Frontal cortex (tissue), 4 donors: ENCODE measurements around the gene BCCIP. TPM values are rescaled to one million over a fixed set of nuclear protein-coding genes. Genes with fewer than 3 reads are reported as not detected.

Source experiments
- DNase-seq, 2 donors: peaks; one replicate each; pipeline ENCODE4 v3.0.0; 2012; ENCODE audit warnings: low spot score in 2 of 2
- FAIRE-seq: peaks from 2 replicates; lab custom pipeline; 2012; peaks lifted over from hg19 to GRCh38; lab: Jason Lieb, UNC
- total RNA-seq: library from RNA; depleted of rRNA; stranded (reverse); fragments of >200 nt; gene quantifications from one replicate; pipeline ENCODE4 v1.2.3, GENCODE V29; 2014
- donor health status: control.
- donor health status: control.
- donor health status: control.

The BCCIP gene
- total RNA-seq, 1 donor from 2014 or later, result 35.9 TPM

GRCh38 chr10:125838802-125839575 lies 15.6 kb downstream of the BCCIP start:
- no peak for FAIRE-seq

GRCh38 chr10:125840406-125840805 lies 17.1 kb downstream of the BCCIP start:
- FAIRE-seq (no peak), DNase-seq (no peak)

More at GRCh38 chr10:125838802-125839575, 15.6 kb downstream of the BCCIP start:
- DNase-seq, result no peak

GRCh38 chr10:125840955-125841354 lies 17.6 kb downstream of the BCCIP start:
- FAIRE-seq, result no peak
- DNase-seq, result no peak

DNA sequence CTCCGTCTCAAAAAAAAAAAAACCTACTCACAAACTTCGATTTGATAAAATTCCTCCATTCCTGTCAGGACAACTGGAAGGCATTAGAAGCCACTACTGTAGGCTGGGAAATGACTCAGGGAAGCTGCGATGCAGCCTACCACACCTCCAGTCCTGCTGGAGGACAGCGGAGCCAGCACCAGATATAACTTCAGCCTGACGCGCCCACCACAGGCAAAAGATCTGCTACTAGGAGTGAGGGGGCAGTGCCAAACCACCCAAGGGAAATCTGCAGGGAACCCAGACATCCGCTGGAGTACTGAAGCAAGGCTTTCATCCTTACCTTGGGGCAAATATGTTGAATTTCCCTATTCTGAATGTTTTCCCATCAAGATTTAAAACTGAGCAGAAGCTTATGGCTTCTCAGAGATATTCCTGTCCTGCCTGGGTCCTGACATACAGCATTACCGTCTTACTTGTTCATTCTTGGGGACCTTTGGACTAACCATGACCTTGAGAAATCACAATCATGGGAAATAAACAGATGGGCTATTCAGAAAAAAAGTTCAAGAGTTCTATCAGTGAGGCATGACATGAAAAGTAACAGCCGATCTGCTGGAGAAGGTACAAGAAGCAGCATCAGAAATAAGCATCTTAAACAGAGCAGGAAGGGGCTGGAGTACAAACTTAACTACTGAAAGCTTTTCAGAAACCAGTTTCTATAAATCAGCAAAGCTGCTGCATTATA lies 20.4 kb downstream of the BCCIP start:
- DNase-seq (no peak), FAIRE-seq (no peak)

DNA sequence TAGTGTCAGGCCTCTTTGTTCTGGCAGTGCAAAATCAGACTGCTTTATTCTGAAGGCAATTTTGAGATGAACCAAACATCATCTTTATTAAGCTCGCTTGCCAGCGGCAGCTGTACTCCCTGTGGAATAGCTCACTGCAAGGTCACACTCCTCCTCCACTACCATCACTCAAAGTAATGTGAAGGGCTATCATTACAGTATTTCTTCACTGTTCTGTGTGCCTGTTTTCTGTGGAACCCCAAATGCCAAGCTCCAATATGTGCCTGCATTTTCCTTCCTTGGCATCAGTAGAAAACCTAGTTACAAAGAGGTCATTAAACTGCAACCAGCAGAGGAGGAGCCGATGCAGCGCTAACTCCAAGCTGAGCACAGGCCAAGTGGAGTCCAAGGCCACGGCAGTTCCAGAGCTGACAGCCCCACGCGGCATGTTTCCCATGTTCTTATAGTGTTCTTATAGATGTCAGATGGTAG lies 21.4 kb downstream of the BCCIP start:
- FAIRE-seq (no peak), DNase-seq (no peak)

GRCh38 chr10:125845617-125846016 lies 22.3 kb downstream of the BCCIP start:
- DNase-seq (no peak), FAIRE-seq (no peak)

DNA sequence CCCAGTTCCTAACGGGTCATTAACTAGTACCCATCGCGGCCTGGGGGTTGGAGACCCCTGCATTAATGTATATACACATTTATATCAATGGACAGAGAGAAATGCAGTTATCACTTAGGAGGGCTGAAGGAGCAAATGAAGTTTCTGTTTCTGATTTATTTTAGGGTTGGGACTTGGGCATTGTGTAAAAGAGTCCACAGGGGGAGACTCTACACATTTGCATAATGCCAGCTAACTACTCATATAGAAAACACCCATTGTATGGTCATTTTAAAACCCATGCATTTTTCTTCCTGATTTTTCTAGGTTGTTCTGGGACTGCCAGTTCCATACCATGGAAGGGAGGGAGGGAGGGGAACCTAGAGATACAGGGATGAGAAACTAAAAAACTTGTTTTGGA lies 23.5 kb downstream of the BCCIP start:
- FAIRE-seq, result no peak

GRCh38 chr10:125848371-125848770 lies 25.0 kb downstream of the BCCIP start:
- FAIRE-seq (no peak), DNase-seq (no peak)

More for the DNA sequence above, 23.5 kb downstream of the BCCIP start:
- no peak for DNase-seq

GRCh38 chr10:125848857-125849256 lies 25.5 kb downstream of the BCCIP start:
- FAIRE-seq (no peak), DNase-seq (no peak)

DNA sequence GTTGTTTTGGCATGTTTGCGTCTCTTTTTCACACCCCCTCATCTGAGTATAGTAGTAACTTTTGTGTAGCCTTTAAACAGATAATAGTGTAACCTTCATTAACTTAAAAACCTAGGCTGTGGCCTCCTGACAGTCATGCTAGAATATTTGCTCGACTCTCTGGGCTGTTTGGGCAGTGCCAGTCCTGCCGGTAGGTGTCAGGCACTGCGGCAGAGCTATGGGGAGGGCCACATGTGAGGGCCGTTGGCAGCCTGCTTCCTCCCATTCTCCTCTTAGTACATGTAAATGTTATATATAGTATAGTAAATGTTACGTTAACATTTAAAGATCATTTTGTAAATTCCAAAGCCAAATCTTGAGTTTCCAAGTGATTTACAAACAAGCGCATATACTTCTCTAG lies 26.1 kb downstream of the BCCIP start:
- FAIRE-seq, result no peak
- DNase-seq, result no peak

DNA sequence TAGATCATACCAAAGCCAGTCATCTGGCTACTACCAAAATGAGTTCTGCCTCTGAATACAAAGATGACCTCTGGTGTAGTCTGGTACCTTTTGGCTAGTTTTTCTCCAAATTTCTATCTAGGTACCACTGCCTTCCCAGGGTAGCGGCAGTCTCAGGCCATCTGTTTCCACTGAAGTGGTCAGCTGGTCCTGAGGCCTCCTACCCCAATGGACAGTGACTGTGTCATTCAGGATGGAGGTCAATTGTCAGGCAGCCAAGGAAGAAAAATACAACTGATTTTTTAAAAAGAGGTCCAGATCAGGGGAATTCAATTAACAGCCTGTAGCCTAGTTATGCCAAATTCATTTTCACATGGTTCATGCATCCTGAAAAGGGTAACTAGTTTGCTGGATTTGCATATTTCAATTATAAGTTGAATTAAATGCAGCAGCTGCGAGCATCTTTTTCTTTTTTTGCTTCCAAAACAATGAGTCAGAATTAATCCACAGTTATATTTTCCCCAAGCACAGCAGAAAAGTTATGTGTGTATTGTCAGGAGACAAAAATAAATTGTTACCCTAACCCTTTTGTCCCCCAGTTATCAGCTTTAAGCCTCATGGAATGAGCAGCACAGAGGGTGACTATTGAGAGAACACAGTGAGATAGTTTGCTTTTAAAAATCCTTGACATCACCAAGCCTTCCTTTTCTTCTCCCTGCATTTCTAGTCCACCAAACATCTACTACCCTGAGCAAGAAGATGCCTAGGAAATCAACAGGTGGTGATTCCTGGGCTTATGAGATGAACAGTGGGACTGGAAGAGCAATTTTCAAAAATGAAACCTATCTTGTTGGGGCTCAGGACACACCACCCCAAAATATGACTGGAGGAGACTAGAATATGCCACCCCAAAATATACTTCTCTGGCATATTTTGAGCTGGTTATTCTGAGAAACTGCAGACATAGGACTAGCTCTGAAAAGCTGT lies 27.7 kb downstream of the BCCIP start:
- no peak for FAIRE-seq
- DNase-seq, result no peak

- DNase-seq (no peak), FAIRE-seq (no peak)
Observed at GRCh38 chr10:125852487-125852886, 29.1 kb downstream of the BCCIP start.

- FAIRE-seq, result no peak
- DNase-seq, result no peak
Observed at GRCh38 chr10:125857185-125857760, 33.9 kb downstream of the BCCIP start.

DNA sequence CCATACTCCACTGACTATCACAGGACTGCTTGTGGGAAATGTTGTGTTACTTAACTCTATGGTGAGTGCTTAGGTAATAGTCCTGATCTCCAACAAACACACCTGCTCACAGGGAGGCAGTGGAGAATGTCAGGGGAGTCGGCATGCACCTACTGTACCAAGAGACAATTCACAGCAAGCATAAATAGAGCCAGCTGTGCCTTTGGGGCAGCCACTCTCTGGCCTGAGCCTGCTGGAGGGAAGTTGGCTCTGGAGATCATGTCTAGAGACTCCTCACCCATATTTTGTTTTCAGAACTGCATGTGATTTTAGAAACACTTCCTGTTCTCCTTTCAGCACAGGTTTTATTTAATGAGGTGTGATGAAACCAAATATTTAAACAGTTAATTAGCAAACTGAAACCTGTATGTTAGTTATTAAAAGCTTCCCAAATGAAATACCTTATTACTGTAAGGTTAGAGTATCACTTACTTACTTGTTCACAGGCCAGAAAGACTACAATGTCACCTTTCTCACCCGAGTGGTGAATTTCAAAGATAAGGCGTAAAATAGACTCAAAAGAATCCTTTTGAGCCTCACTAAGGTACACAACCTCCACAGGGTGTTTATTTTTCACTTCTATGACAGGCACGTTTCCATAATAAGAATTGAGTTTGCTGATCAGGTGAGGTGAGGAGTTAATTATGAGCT lies 35.9 kb downstream of the BCCIP start:
- FAIRE-seq (no peak), DNase-seq (no peak)

- FAIRE-seq (no peak), DNase-seq (no peak)
Observed at GRCh38 chr10:125865120-125865519, 41.8 kb downstream of the BCCIP start.

- FAIRE-seq (no peak), DNase-seq (no peak)
Observed at GRCh38 chr10:125866421-125867029, 43.2 kb downstream of the BCCIP start.

DNA sequence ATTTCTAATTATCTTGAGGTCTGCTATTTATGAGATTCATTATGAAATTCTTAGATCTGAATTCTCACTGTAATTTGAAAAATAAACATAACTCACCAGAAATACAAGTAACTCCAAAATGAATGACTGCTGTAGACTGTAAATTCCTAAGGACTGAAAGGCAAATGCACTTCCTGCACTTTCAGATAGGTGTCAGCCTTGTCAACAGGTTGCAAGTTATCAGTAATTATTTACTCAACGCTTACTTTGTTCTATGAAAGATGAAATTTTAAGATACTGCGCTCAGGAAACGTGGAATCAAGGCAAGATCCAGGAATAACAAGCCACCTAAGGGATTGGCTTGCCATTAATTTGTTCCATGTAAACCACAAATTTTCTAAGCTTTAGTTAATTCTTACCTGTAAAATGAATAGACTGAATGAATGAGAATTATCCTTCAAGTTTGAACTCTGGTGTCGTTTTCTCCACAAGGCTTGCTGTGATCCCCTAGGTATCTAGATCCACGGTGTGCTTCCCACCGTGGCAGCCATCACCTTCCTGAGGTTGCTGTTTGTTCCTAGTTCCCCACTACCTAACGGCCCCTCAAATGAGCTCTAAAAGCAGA lies 45.1 kb downstream of the BCCIP start:
- DNase-seq (no peak), FAIRE-seq (peak; percentile 55)

- no peak for FAIRE-seq
- no peak for DNase-seq
Observed at GRCh38 chr10:125871338-125871737, 48.0 kb downstream of the BCCIP start.
